ENCODE data around the gene COL4A4. TPM values are rescaled to one million over a fixed set of nuclear protein-coding genes. Genes with fewer than 3 reads are reported as not detected.
"Not testable (repeated sequence)": the region's sequence is repeated elsewhere in the genome, so short reads cannot be mapped to it uniquely, and the experiment has no call there.

The COL4A4 gene
- total RNA-seq, 1 donor from 2014 or later = 0.12 TPM

DNA sequence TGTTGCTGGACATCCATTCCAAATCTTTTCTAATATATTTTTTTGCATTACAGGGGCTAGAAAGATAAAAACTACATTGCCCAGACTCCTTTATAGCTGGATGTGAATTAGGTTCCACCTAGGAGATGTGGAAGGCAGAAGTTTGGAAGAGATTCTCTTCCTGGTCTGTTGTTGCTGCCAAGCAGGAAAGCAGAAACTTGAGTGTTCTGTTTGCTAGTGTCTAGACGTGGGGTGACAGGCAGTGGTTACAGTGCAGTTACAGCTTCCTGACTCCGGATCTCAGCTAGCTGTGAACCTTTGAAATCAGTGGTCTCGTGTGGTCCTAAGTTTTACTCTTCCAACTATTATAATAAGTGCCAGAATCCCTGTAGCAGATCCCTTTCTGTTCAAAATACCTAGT is 46.2 kb downstream of the COL4A4 start:
- no peak for DNase-seq (ENCODE audit: extremely low read depth, low read depth, low spot score)

DNA sequence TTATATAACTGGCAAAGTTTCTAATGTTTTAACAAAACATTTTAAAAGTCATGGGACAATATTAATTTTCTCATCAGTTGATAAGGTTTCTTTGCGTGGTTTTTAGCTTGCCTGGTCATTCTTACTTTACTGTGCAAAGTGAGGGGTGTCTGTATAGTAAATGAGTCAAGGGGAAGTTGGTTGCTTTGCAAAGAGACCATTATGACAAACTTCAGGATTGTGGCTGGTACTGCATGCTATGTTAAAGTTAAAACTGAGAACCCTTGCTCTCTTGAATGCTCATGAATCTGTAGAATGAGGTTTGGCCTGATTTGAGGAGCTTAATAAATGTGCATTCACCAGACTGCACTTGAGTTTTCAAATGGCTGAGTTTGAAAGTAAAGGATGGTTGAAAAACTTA is 47.0 kb downstream of the COL4A4 start:
- no peak for DNase-seq (ENCODE audit: extremely low read depth, low read depth, low spot score)

DNA sequence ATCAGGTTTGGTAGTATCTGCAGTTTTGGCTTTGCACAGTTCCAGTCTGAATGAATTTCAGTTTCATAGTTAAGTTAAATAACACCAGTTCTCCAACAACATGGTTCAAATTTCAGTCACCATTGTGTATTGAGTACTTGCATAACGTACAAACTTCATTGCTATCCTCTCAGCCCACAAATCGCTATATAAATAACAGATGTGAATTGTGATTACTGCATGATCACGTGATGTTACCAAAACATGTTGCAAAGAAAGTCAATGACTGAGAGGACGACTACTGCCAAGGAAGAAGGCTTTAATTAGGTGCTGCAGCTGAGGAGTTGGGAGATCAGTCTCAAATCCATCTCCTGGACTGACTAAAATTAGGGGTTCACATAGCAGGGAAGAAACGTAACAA is 48.2 kb downstream of the COL4A4 start:
- no peak for DNase-seq (ENCODE audit: extremely low read depth, low read depth, low spot score)

DNA sequence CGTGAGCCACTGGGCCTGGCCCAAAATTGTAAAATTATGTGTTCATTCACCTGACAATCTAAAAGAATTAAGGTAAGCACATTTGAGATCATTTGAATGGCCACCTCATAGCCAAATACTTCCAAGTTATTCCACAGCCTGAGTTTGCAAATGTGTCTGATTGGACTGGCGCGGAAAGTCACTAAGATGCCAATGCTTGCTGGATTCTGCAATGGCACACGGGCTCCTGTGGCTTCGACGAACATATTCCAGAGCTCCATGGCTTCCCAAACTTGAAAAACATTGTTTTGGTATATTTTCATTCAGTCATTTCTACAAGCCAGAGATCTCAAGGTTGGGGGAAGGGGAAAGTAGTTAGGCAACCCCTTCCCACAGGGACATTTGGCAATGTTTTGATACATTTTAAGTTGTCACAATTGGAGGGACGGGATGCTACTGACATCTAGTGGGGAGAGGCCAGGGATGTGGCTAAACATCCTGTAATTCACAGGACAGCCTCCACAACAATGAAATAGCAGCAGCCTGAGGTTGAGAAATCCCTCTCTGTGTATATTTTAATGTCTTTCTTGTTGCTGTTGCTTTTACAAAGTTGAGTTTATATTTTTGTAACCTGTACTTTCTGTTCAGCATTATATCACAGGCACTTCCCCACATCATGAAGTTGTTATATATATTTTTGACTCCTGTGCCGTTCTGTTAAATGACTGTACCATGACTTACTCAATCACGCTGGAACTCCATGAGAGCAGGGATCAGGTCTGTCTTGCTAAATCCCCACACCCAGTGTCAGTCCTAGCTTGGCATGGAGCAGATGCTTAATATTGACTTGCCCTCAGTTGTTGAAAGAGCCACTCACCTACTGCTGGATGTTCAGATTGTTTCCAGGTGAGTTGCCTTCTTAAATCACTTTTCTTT is 56.9 kb downstream of the COL4A4 start:
- DNase-seq (ENCODE audit: extremely low read depth, low read depth, low spot score) = no peak

DNA sequence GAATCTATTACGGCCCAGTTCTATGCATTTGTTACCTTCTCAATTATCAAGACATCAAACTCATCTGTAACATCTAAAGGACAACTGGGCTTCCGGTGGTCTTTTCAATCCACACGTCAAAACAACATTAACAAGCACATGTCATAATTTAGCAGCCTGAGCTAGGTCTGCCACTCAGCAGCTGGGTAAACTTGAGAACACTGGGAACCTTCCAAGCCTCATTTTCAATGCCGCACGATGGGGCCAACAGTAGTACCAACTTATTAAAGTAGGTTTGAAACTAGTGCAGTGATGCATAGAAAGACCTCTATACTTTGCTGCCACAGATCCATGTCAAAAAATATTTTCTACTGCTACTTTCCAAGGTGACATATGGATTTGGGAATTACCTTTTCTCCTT is 60.4 kb downstream of the COL4A4 start:
- no peak for DNase-seq (ENCODE audit: extremely low read depth, low read depth, low spot score)

DNA sequence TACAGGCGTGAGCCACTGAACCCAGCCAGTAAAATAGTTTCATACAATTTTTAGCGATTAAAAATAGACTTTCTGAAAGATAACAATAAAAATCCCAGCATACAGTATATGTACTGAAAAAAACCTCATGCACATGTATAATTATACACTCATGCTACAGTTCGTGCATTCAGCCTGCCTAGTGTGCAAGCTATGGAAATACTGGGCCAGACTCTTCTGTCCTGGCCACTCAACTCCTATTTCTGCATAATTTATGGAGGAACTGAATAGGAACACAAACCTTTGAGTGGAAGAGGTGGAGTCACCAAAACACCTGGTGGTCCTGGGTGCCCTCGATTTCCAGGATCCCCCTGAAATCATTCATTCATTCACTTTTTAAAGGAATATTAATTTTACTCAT is 64.7 kb downstream of the COL4A4 start:
- no peak for DNase-seq (ENCODE audit: extremely low read depth, low read depth, low spot score)

DNA sequence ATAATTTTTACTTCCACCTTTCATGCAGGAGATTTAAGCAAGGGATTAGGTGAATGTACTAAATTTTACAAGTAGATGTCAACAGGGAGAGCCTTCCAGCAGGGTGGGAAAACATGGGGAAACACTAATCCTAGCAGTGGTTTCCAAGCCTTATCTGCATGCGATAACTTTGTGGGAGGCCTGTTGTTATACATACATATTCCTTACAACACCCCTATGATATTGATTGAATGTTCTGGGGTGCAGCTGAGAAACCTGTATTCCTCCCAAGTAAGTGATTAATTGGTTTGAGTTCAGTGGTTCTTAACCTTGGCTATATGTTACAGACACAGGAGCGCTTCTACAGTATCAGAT is 65.9 kb downstream of the COL4A4 start:
- DNase-seq (ENCODE audit: extremely low read depth, low read depth, low spot score) = no peak

DNA sequence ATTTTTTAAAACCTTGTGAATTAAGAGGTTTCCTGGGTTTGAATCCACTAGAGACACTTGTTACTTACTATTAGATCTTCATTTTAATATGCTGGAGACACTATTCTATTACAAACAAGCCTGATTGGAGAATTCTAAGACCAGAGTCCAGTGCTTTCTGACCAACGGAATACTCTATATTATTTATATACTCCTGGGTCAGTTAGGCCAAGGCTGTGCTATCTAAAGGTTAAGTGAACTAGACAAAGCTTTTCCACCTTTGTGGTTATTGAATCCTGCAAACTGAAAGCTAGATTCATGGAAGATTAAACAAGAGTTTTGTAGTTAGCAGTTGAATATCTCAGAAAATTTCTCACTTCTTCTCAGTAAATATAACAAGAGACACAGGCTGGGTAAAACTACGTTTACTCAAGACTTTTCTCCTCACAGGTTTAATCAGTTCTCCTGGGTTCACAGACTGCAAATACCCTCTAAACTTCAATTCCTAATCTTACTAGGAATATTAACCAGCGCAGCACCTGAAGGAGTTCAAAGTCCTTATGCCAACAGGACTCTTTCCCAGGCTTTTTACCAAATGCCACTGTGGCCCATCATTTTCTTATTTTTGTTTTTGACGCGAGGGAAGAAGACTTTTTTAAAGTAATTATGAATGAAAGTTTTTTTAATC is 66.4 kb downstream of the COL4A4 start:
- no peak for DNase-seq (ENCODE audit: extremely low read depth, low read depth, low spot score)

DNA sequence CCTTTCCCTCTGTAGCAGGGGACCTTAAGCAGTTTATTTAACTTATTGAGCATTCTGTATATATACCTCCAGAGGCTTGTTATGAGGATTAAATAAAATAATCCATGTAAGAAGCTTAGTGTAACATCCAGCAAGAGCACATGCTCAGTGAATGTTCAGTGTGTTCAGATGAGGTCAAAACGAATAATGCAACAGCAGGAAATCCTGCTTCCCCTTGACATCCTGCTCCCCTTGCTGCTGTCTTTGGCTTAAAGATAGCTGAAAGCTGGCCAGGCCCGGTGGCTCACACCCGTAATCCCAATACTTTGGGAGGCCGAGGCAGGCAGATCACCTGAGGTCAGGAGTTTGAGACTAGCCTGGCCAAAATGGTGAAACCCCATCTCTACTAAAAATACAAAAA is 68.7 kb downstream of the COL4A4 start:
- DNase-seq (ENCODE audit: extremely low read depth, low read depth, low spot score) = no peak

DNA sequence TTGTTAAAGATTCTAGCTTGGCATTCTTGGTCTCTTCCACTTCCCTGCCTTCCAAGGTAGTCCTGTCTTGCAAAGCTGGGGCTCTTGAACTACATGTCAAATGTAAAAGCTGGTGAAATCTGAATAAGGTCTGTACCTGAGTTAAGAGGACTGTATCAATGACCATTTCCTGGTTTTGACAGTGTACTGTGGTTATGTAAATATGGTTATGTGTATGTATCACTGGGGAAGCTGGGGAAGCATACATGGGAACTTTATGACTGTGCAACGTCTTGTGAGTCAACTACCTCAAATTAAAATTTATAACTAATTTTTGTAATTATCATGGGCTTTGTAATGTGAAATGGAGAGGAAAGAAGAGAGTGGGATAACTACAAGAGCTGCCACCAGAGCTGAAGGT is 81.7 kb downstream of the COL4A4 start:
- no peak for DNase-seq (ENCODE audit: extremely low read depth, low read depth, low spot score)

DNA sequence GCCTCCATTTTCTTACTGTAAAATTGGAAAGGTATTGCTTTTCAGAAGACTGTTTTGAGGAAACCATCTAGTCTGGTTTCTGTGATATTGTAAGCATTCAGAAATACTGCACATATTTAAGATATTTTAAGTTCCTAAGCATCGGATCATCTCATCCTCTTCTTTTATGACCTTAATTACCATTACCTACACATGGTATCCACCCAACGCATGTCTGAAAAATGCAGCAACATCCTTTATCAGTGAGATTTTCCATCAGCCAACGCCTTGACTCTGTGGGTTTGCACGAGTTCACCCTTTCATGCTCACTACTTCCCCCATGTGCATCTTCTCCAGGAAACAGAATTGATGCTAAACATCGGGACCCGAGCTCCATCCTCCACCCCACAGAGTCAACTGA is 84.3 kb downstream of the COL4A4 start:
- no peak for DNase-seq (ENCODE audit: extremely low read depth, low read depth, low spot score)

DNA sequence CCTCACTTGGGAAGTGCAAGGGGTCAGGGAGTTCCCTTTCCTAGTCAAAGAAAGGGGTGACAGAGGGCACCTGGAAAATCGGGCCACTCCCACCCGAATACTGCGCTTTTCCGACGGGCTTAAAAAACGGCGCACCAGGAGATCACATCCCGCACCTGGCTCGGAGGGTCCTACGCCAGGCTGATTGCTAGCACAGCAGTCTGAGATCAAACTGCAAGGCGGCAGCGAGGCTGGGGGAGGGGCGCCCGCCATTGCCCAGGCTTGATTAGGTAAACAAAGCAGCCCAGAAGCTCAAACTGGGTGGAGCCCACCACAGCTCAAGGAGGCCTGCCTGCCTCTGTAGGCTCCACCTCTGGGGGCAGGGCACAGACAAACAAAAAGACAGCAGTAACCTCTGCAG is 98.9 kb downstream of the COL4A4 start:
- DNase-seq (ENCODE audit: extremely low read depth, low read depth, low spot score) = not testable (repeated sequence)

DNA sequence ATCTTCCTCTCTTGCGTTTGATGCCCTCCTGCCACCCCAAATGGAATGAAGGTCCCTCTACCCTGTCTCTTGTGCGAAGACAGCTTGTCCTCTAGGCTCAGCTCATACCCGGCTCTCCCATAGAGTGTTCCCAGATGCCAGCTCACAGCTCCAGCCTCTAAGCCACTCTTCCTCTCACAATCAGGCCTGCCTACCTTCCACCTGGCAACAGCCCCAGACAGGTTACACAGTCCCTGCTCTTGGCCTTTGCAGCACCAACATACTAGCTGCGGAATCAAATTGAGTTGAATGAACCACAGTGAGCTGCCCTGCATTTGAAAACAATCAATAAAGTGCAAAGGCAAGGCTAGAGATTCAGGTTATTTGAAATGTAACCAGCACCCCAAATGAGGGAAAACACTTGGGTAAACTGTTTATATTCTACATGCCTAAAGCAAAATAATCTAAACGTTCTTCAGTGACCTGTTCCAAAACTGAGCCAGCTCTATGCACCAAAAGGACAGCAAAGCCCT is 105.1 kb downstream of the COL4A4 start:
- no peak for DNase-seq (ENCODE audit: extremely low read depth, low read depth, low spot score)

DNA sequence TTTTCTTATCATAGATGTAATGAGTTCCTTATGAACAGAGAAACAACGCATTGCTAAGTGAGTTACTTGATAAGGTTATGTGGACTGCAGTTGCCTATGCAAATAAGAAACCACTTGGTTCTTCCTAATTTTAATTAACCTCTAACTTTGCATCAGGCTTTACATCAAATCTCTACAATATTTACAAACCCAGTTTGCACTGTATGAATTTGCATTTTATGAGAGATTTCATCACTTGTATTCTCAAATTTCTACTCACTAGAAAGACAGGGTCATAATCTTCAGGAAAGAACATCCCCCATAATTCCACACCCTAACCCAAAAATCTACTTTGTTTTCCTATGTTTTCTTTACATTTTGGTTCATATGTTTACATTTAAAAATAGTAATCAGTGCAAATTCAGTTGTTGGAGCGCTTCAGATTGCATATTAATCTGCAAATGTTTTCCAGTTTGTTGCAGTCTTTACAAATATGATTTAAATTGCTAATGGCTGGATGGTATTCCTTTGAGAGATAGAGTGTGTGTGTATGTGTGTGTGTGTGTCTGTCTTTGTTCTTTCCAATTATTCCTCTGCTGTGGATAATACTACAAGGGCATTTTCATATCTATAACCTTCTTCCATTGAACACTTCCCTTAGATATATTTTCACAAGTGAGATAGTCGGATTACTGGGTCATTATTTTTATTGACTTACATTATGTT is 106.1 kb downstream of the COL4A4 start:
- no peak for DNase-seq (ENCODE audit: extremely low read depth, low read depth, low spot score)

DNA sequence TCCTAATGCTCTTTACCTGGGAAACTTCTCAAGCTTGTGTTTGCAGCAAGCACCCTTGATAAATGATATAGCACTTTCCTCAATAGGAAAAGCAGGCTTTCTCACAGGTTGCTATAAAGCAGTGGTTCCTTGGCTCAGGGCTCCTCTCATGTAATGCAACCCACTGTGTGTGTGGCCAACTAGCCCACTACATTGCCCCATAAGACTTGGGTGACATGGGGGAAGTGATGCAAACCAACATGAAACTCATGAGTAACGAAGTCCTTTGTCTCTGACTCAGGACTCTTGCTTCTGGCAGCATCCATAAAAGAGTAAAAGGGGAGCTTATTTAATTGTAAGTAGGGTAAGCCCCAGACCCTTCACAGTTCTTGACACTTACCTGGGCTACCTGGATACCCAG is 106.9 kb downstream of the COL4A4 start:
- DNase-seq (ENCODE audit: extremely low read depth, low read depth, low spot score) = no peak

DNA sequence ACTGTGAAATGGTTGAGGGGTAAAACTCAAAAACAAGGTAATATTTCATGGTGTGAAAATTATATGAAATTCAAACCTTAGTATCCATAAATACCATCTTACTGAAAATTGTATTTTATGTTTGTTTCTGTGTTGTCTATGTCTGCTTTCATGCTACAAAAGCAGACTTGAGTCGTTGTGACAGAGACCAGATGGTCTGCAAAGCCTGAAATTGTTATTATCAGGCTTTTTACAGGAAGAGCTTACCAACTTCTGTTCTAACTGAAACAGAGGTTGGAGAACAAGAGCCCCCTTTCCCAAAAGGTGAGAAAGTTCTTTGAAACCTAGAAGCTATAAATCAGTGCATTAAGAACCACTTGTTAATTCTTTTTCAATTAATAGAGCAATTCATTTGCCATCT is 110.0 kb downstream of the COL4A4 start:
- DNase-seq (ENCODE audit: extremely low read depth, low read depth, low spot score) = no peak

DNA sequence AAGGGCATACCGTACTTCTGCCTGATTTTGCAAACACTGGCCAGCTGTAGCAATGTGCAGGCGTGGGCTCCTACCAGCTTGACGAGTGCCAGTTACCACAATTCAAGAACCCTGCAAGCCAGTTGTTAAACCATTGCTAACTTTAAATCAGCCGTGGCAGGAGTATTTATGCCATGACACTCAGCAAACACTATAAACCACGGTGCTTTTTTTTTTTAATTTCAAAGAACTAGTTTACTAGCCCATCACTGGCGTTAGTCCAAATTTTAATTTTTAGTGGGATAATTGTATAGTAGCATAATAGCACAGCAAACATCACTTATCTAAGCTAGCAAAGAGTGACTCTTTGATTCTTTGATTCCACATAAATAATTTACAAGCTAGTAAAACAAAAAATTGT is 111.1 kb downstream of the COL4A4 start:
- DNase-seq (ENCODE audit: extremely low read depth, low read depth, low spot score) = no peak

DNA sequence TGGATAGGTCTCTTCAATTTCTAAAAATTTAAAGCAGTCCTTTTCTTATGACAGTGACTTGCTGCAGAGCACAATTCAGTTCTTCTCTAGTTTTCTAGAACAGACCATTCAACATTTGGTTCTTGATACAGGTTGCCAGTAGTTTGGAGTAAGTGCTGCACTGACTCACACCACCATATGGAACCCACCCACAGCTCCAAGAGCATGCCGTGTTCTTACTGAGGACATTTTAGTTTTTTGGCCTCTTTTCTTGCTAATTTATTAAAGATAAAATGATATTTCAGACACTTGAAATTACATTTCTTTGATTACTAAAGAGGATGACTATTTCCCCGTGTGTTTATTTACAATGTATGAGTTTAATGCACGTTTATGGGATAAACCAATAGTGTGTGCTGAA is 120.0 kb downstream of the COL4A4 start:
- DNase-seq (ENCODE audit: extremely low read depth, low read depth, low spot score) = no peak

DNA sequence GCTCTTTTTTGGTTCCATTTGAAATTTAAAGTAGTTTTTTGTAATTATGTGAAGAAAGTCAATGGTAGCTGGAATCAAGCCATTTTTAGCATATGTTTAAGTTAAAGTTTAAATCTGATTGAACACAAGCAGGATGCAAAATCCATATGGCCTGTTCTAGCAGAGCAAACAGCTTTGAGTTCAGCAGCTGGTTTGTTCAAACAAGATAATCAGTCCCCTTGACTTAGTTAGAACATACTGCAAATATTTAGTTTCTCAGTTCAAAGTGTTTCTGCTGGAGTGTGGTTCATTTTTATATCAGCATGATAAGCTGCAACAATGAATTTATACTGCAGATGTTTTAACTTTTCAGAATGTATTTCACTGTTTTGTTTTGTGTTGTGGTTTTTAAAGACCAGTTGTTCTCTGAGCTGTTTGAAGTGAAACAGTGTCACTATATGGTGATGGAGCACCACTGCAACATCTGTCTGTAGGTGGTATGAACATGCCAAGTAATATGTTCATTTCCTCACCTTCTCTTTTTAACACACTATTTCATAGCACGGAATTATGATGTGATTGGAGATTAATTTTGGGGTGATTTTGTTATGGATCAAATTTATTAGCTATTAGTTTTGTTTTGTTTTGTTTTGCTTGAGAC is 125.3 kb downstream of the COL4A4 start:
- no peak for DNase-seq (ENCODE audit: extremely low read depth, low read depth, low spot score)

DNA sequence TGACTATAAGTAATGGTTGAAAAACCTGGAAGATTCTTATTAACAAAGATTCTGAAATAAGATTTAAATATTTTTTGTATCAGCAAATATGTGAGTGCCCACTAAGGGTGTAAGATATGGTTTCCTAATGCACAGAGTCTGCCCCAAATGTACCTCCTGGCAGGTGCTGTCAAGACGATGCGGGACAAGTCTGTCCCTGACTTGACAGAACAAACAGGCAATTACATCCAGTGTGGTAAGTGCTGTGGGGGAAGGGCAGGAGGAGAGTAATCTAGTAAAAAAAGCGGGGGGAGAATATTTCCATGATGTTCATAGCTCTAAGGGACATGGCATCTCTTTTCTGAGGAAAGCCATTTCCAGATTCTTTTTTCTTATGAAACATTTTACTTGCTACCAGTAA is 127.5 kb downstream of the COL4A4 start:
- no peak for DNase-seq (ENCODE audit: extremely low read depth, low read depth, low spot score)

DNA sequence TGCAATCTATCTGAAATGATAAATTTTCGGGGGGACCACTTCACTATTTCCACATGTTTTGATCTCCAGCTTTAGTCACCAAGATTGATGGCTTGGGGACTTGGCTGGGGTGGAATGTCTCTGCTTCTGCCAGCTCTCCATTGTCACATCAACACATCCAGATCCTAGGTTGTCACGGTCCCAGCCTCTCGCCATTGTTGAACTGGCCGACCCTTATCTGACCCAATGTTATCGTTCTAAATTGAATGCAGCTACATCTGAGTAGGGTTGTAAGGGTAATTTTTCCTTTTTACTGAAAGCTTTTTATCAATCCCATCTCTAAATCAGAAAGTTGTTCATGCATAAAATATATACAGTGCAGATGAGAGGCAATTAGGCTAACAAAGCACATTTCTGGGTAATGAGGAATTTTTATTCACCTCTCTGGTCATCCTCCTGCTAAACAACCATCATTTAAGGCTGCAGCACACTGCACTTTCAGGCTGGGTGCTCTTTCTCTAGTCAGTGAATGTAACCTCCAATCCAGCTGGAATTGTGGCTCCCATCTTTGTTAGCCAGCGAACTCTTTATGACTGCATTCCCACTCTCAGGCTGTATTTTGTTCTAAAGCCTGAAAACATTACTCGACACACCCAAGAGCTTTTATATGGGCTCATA is 128.2 kb downstream of the COL4A4 start:
- no peak for DNase-seq (ENCODE audit: extremely low read depth, low read depth, low spot score)
